Stromal cell of bone marrow (primary cell): ENCODE data around the gene SLC18A2.

Experiments
- DNase-seq: peaks from one replicate; pipeline ENCODE4 v3.0.0-alpha.2; 2012; ENCODE audit warnings: low read depth

The SLC18A2 gene

GRCh38 chr10:117237401-117237991, 3.4 kb upstream of the SLC18A2 start:
- no peak for DNase-seq

- DNase-seq = no peak
These were observed 1.9 kb upstream of the SLC18A2 start for GRCh38 chr10:117239051-117239450.

GRCh38 chr10:117239721-117240620, 943 bp upstream of the SLC18A2 start:
- DNase-seq = no peak

- DNase-seq = no peak
These were observed 888 bp downstream of the SLC18A2 start for GRCh38 chr10:117241541-117242462.

- no peak for DNase-seq
These were observed 1.5 kb downstream of the SLC18A2 start for GRCh38 chr10:117242463-117242832.

GRCh38 chr10:117246997-117247671, 6.2 kb downstream of the SLC18A2 start:
- DNase-seq = no peak

- DNase-seq = no peak
These were observed 8.0 kb downstream of the SLC18A2 start for GRCh38 chr10:117248750-117249465.

GRCh38 chr10:117249493-117250093, 8.7 kb downstream of the SLC18A2 start:
- no peak for DNase-seq

GRCh38 chr10:117250411-117250810, 9.5 kb downstream of the SLC18A2 start:
- DNase-seq = no peak

- no peak for DNase-seq
These were observed 13.0 kb downstream of the SLC18A2 start for GRCh38 chr10:117253908-117254307.

- no peak for DNase-seq
These were observed 13.4 kb downstream of the SLC18A2 start for GRCh38 chr10:117254338-117254737.

- no peak for DNase-seq
These were observed 14.1 kb downstream of the SLC18A2 start for GRCh38 chr10:117254774-117255735.

- no peak for DNase-seq
These were observed 15.0 kb downstream of the SLC18A2 start for GRCh38 chr10:117255835-117256460.

- no peak for DNase-seq
These were observed 16.0 kb downstream of the SLC18A2 start for GRCh38 chr10:117256910-117257309.

GRCh38 chr10:117257721-117258120, 16.8 kb downstream of the SLC18A2 start:
- no peak for DNase-seq

GRCh38 chr10:117259279-117259678, 18.4 kb downstream of the SLC18A2 start:
- DNase-seq = no peak

- no peak for DNase-seq
These were observed 19.2 kb downstream of the SLC18A2 start for GRCh38 chr10:117260084-117260483.

- DNase-seq = no peak
These were observed 20.6 kb downstream of the SLC18A2 start for GRCh38 chr10:117261501-117261900.

- no peak for DNase-seq
These were observed 21.5 kb downstream of the SLC18A2 start for GRCh38 chr10:117262291-117262902.
